ENCODE data around the gene TEPSIN. TPM values are rescaled to one million over a fixed set of nuclear protein-coding genes. Genes with fewer than 3 reads are reported as not detected.

TEPSIN gene
- total and polyA plus RNA-seq, 2 of the 8 experiments (the other 6 are each of a cell fraction or from before 2014, with no cell fraction given): 22.9 to 28.0 TPM

- TF ChIP-seq, protein P1, sequence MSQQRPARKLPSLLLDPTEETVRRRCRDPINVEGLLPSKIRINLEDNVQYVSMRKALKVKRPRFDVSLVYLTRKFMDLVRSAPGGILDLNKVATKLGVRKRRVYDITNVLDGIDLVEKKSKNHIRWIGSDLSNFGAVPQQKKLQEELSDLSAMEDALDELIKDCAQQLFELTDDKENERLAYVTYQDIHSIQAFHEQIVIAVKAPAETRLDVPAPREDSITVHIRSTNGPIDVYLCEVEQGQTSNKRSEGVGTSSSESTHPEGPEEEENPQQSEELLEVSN (IDR thresholded peaks at IDR 0.05): no peak
- TF ChIP-seq BACH1 (IDR thresholded peaks at IDR 0.05; ENCODE audit: low read length) (no peak), SP4 (IDR thresholded peaks at IDR 0.05; ENCODE audit: low read length) (no peak), RNF2 (IDR thresholded peaks at IDR 0.05; ENCODE audit: borderline replicate concordance, low read depth, low read length, missing control alignments, poor library complexity, severe bottlenecking) (no peak), HDAC2 (IDR thresholded peaks at IDR 0.05; ENCODE audit: borderline replicate concordance in 1 of 2, low read depth in 2 of 2, low read length in 2 of 2) (no peak), TCF12 (IDR thresholded peaks at IDR 0.05; ENCODE audit: low read depth, low read length) (no peak)
Observed at GRCh38 chr17:81233811-81234505, 4.9 kb downstream of the TEPSIN start (continued).

Measured in H1 (cell line).